GM10266 (cell line): ENCODE measurements around the gene CHPF2.

ENCODE experiments used
- DNase-seq: peaks from one replicate; pipeline ENCODE4 v3.0.0; 2012; ENCODE audit errors: extremely low spot score
- CTCF ChIP-seq: IDR thresholded peaks from 2 replicates; pipeline ENCODE4 v1.5.1; 2012; ENCODE audit warnings: mild to moderate bottlenecking, low read depth; ENCODE audit not compliant: control insufficient read depth, insufficient read depth; ENCODE audit errors: missing control alignments

CHPF2 gene

GRCh38 chr7:151272405-151272804 is 40.1 kb downstream of the CHPF2 start:
- no peak for TF ChIP-seq CTCF
- no peak for DNase-seq

GRCh38 chr7:151272877-151273276 is 40.6 kb downstream of the CHPF2 start:
- no peak for TF ChIP-seq CTCF
- DNase-seq, result no peak

GRCh38 chr7:151273651-151274390 is 41.5 kb downstream of the CHPF2 start:
- no peak for TF ChIP-seq CTCF
- no peak for DNase-seq

- no peak for DNase-seq
- no peak for TF ChIP-seq CTCF
Measured at GRCh38 chr7:151274396-151274795, 42.1 kb downstream of the CHPF2 start.

GRCh38 chr7:151274936-151275812 is 42.9 kb downstream of the CHPF2 start:
- no peak for TF ChIP-seq CTCF
- no peak for DNase-seq

GRCh38 chr7:151275813-151276577 is 43.7 kb downstream of the CHPF2 start:
- DNase-seq, result no peak
- no peak for TF ChIP-seq CTCF
